ENCODE data around the gene FBLN1.

GRCh38 chr22:45543243-45543642, 40.6 kb downstream of the FBLN1 start:
- TF ChIP-seq CTCF (IDR thresholded peaks at IDR 0.05; ENCODE audit: poor library complexity, severe bottlenecking): no peak
- no peak for TF ChIP-seq RAD21 (conservative IDR thresholded peaks at IDR 0.05)
- no peak for TF ChIP-seq EZH2 (IDR thresholded peaks at IDR 0.05; ENCODE audit: borderline replicate concordance, insufficient read depth, low read length, poor library complexity, severe bottlenecking)
- no peak for TF ChIP-seq POLR2AphosphoS5 (IDR thresholded peaks at IDR 0.05)
- TF ChIP-seq EP300 (conservative IDR thresholded peaks at IDR 0.05; ENCODE audit: poor library complexity, severe bottlenecking): no peak
- TF ChIP-seq TAF1 (IDR thresholded peaks at IDR 0.05; ENCODE audit: low read depth): no peak
- TF ChIP-seq, protein P1, sequence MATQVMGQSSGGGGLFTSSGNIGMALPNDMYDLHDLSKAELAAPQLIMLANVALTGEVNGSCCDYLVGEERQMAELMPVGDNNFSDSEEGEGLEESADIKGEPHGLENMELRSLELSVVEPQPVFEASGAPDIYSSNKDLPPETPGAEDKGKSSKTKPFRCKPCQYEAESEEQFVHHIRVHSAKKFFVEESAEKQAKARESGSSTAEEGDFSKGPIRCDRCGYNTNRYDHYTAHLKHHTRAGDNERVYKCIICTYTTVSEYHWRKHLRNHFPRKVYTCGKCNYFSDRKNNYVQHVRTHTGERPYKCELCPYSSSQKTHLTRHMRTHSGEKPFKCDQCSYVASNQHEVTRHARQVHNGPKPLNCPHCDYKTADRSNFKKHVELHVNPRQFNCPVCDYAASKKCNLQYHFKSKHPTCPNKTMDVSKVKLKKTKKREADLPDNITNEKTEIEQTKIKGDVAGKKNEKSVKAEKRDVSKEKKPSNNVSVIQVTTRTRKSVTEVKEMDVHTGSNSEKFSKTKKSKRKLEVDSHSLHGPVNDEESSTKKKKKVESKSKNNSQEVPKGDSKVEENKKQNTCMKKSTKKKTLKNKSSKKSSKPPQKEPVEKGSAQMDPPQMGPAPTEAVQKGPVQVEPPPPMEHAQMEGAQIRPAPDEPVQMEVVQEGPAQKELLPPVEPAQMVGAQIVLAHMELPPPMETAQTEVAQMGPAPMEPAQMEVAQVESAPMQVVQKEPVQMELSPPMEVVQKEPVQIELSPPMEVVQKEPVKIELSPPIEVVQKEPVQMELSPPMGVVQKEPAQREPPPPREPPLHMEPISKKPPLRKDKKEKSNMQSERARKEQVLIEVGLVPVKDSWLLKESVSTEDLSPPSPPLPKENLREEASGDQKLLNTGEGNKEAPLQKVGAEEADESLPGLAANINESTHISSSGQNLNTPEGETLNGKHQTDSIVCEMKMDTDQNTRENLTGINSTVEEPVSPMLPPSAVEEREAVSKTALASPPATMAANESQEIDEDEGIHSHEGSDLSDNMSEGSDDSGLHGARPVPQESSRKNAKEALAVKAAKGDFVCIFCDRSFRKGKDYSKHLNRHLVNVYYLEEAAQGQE (IDR thresholded peaks at IDR 0.05; ENCODE audit: borderline replicate concordance): no peak
- no peak for TF ChIP-seq SMC3 (conservative IDR thresholded peaks at IDR 0.05; ENCODE audit: poor library complexity)

Data from neural cell (in vitro differentiated cells).